Endodermal cell (in vitro differentiated cells): ENCODE measurements around the gene MACROD2. TPM values are rescaled to one million over a fixed set of nuclear protein-coding genes. Genes with fewer than 3 reads are reported as not detected.

ENCODE experiments used
- DNase-seq: peaks from one replicate; pipeline ENCODE4 v3.0.0-alpha.2; 2017
- H3K27ac ChIP-seq: 2 replicates; pipeline ENCODE4 v1.5.1; 2013; ENCODE audit warnings: mild to moderate bottlenecking, low read depth, low read length, moderate library complexity
- H3K27me3 ChIP-seq: 2 replicates; pipeline ENCODE4 v1.6.1; 2013; ENCODE audit warnings: mild to moderate bottlenecking, low read length, moderate library complexity; ENCODE audit not compliant: insufficient read depth, control insufficient read depth, poor library complexity, severe bottlenecking
- H3K36me3 ChIP-seq: 2 replicates; pipeline ENCODE4 v1.7.0; 2013; ENCODE audit warnings: mild to moderate bottlenecking, low read length, moderate library complexity; ENCODE audit not compliant: control insufficient read depth, insufficient read depth
- H3K4me1 ChIP-seq: one replicate; pipeline ENCODE4 v1.7.0; 2013; ENCODE audit warnings: low read length; ENCODE audit not compliant: control insufficient read depth, insufficient read depth
- H3K4me3 ChIP-seq: 2 replicates; pipeline ENCODE4 v1.5.1; 2013; ENCODE audit warnings: mild to moderate bottlenecking, low read length, moderate library complexity
- H3K9ac ChIP-seq: 2 replicates; pipeline ENCODE4 v1.6.1; 2013; ENCODE audit warnings: mild to moderate bottlenecking, low read length, moderate library complexity; ENCODE audit not compliant: poor library complexity, severe bottlenecking; ENCODE audit errors: extremely low read depth
- H3K9me3 ChIP-seq: 2 replicates; pipeline ENCODE4 v1.6.1; 2013; ENCODE audit warnings: mild to moderate bottlenecking, low read length, moderate library complexity; ENCODE audit not compliant: control insufficient read depth
- H3K27ac Mint-ChIP-seq: 2 replicates; pipeline ENCODE4 v1.8.0; 2020; ENCODE audit warnings: mixed read lengths
- H3K27me3 Mint-ChIP-seq: 2 replicates; pipeline ENCODE4 v1.8.0; 2021; ENCODE audit warnings: mild to moderate bottlenecking, mixed read lengths; ENCODE audit not compliant: insufficient read depth
- H3K36me3 Mint-ChIP-seq: 2 replicates; pipeline ENCODE4 v1.8.0; 2020; ENCODE audit warnings: low read depth, mixed read lengths
- H3K4me1 Mint-ChIP-seq: 2 replicates; pipeline ENCODE4 v1.8.0; 2020; ENCODE audit warnings: mixed read lengths
- H3K4me3 Mint-ChIP-seq: 2 replicates; pipeline ENCODE4 v1.8.0; 2020; ENCODE audit warnings: mild to moderate bottlenecking, moderate library complexity, mixed read lengths
- H3K9me3 Mint-ChIP-seq: 2 replicates; pipeline ENCODE4 v1.8.0; 2020; ENCODE audit warnings: mild to moderate bottlenecking, mixed read lengths
- WGBS, 2 experiments: methylation state at CpG; one replicate each; pipeline versions ENCODE4 v1.1.5 to v1.1.7; 2013; ENCODE audit warnings: missing lambda C conversion rate in 2 of 2, mixed read lengths in 1 of 2; ENCODE audit not compliant: insufficient coverage in 1 of 2, insufficient read length in 1 of 2; 5-methylcytosine and 5-hydroxymethylcytosine counted together
- total RNA-seq, 2 donors: library from RNA; stranded (reverse); fragmentation: NEBNext Ultra II Directional in 1 of 2; extraction: Animal tissue kit (Norgen Biotek cat#: 25700) in 1 of 2; gene quantifications; 2 replicates in 1 of 2; 3 replicates in 1 of 2; pipeline ENCODE4 v1.2.1, GENCODE V29; 2021
- TF ChIP-seq, protein P1 (sequence below): fragments of 200-600 bp; sonication (generic); conservative IDR thresholded peaks from 2 replicates; pipeline ENCODE4 v1.5.0; 2021; ENCODE audit warnings: antibody characterized with exemption, mild to moderate bottlenecking

MACROD2 gene
- total RNA-seq, 2 donors from 2014 or later = 2.3 to 4.8 TPM

DNA sequence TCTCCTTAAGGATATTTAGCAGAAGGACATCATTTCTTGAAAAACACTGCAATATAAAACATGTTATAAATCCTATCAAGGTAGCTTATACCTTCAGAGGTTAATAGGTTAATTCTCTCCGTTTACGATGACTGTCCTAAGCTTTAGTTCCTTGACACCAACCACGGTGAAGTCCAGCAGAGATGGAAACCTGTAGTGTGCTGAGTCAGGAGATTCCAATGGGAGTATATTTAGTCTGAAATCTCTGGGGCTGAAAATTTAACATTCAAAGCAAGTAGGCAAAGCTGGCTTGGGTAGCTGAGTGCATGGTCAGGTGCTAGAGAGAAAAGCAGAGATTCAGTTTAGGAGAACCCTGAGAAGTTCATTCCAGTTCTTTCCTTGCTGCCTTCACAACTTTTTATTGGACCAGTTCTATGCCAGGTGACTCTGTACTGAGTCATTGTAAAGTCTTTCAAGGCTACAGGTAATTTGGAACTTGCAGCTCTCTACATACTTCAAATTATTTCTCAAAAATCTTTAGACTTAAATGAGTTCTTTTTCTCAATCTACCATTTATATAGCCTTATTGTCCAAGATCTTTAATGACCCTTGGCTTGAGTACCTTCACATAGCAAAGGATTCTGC lies 1351.5 kb downstream of the MACROD2 start:
- Mint-ChIP-seq H3K4me3 (no peak overlapping the region), H3K9me3 (peaks cover 15% of the 10 kb centered on the region), H3K36me3 (peaks cover 3% of the 10 kb centered on the region), H3K27me3 (no peaks in the 10 kb centered on the region), H3K27ac (no peak overlapping the region), H3K4me1 (peaks cover 7% of the 10 kb centered on the region)
- no peak overlapping the region for H3K4me3 ChIP-seq
- DNase-seq = no peak
- H3K36me3 ChIP-seq = no peaks in the 10 kb centered on the region
- H3K9me3 ChIP-seq = peaks cover 12% of the 10 kb centered on the region
- TF ChIP-seq, protein P1, sequence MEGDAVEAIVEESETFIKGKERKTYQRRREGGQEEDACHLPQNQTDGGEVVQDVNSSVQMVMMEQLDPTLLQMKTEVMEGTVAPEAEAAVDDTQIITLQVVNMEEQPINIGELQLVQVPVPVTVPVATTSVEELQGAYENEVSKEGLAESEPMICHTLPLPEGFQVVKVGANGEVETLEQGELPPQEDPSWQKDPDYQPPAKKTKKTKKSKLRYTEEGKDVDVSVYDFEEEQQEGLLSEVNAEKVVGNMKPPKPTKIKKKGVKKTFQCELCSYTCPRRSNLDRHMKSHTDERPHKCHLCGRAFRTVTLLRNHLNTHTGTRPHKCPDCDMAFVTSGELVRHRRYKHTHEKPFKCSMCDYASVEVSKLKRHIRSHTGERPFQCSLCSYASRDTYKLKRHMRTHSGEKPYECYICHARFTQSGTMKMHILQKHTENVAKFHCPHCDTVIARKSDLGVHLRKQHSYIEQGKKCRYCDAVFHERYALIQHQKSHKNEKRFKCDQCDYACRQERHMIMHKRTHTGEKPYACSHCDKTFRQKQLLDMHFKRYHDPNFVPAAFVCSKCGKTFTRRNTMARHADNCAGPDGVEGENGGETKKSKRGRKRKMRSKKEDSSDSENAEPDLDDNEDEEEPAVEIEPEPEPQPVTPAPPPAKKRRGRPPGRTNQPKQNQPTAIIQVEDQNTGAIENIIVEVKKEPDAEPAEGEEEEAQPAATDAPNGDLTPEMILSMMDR = no peak
- no peak overlapping the region for H3K9ac ChIP-seq
- H3K4me1 ChIP-seq = no peaks in the 10 kb centered on the region
- H3K27ac ChIP-seq = no peak overlapping the region
- 86 to 93% methylated on average over 1 to 3 of the region's 3 CpGs for WGBS, 2 experiments
- no peaks in the 10 kb centered on the region for H3K27me3 ChIP-seq

DNA sequence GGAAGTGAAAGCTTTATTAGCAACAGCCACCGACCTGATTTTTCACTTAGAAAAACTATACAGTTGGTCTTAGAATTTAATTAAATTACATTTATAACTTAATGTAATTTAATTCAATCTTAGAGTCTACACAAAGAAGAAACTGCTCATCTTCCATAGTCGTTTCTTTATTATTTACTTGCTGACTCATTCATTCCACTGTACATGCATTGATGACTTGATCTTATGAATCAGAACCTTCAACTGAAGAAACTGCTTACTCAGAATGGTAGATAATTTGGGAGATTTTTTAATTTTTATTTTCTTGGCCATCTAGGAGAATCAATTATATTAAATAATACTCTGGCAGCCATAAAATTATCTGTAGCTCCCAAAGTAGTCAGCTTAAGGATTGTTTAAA lies 1363.7 kb downstream of the MACROD2 start:
- no peak overlapping the region for H3K4me3 Mint-ChIP-seq
- 91% methylated on average over 1 of the region's 2 CpGs; no CpG with 5 or more reads in 1 of the 2 experiments for WGBS, 2 experiments

DNA sequence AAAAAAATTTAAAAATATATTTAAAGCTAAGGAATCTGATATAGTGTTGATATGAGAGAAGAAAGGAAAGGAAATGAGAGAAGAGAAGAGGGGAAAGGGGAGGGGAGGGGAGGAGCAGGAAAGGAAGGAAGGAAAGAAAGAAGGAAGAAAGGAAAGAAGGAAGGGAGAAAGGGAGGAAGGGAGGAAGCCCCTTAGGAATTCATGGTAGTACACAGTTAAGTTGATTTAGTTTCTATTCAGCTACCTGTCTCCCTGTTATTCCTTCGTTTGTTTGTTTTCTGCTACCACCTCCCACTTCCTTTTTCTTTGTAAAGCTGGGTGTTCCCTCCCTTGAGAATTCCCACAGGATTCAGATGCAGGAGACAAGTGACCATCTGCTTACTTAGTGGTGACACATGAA lies 1367.5 kb downstream of the MACROD2 start:
- no peaks in the 10 kb centered on the region for H3K9me3 ChIP-seq
- Mint-ChIP-seq H3K27me3 (no peaks in the 10 kb centered on the region), H3K27ac (no peak overlapping the region), H3K9me3 (peaks cover 3% of the 10 kb centered on the region), H3K36me3 (no peaks in the 10 kb centered on the region), H3K4me3 (no peak overlapping the region), H3K4me1 (peaks cover 5% of the 10 kb centered on the region)
- H3K4me1 ChIP-seq = no peaks in the 10 kb centered on the region
- TF ChIP-seq, protein P1 = no peak
- no peak for DNase-seq
- H3K36me3 ChIP-seq = no peaks in the 10 kb centered on the region
- WGBS, 2 experiments = 52% methylated on average over 1 of the region's 1 CpG; no CpG with 5 or more reads in 1 of the 2 experiments
- H3K4me3 ChIP-seq = no peak overlapping the region
- H3K27me3 ChIP-seq = no peaks in the 10 kb centered on the region
- H3K27ac ChIP-seq = no peak overlapping the region
- no peak overlapping the region for H3K9ac ChIP-seq

More for the DNA sequence above, 1363.7 kb downstream of the MACROD2 start:
- Histone ChIP-seq H3K27ac (no peak overlapping the region), H3K36me3 (no peaks in the 10 kb centered on the region), H3K9me3 (peaks cover 9% of the 10 kb centered on the region), H3K27me3 (no peaks in the 10 kb centered on the region), H3K4me3 (no peak overlapping the region), H3K9ac (no peak overlapping the region), H3K4me1 (peaks cover 5% of the 10 kb centered on the region)
- H3K27ac Mint-ChIP-seq = no peak overlapping the region
- H3K9me3 Mint-ChIP-seq = peaks cover 4% of the 10 kb centered on the region
- DNase-seq = no peak
- H3K36me3 Mint-ChIP-seq = no peaks in the 10 kb centered on the region
- TF ChIP-seq, protein P1 = no peak
- no peaks in the 10 kb centered on the region for H3K27me3 Mint-ChIP-seq
- peaks cover 12% of the 10 kb centered on the region for H3K4me1 Mint-ChIP-seq
